RWPE1 (cell line): ENCODE results near the gene PABPC1L.
"Not testable (repeated sequence)": the region's sequence is repeated elsewhere in the genome, so short reads cannot be mapped to it uniquely, and the experiment has no call there.

Experiments
- CTCF ChIA-PET: fragments of 350-600 bp; sonication (Branson Sonifier 250); formaldehyde crosslinking; extraction: SDS; loops from one replicate; lab custom pipeline; 2021; lab: Yijun Ruan, JAX
- POLR2A ChIA-PET: fragments of 400-600 bp; formaldehyde crosslinking; extraction: SDS; loops from one replicate; lab custom pipeline; 2020; ENCODE audit warnings: antibody characterized with exemption; ENCODE audit not compliant: low non-redundant PET; lab: Yijun Ruan, JAX
- DNase-seq: peaks from one replicate; pipeline ENCODE4 v3.0.0; 2012; ENCODE audit warnings: low spot score
- H3K27ac ChIP-seq: fragments of 450-650 bp; 2 replicates; pipeline ENCODE4 v1.5.1; 2017
- CTCF ChIP-seq: fragments of 450-650 bp; conservative IDR thresholded peaks from 2 replicates; pipeline ENCODE4 v1.5.1; 2017; ENCODE audit warnings: low read depth, mild to moderate bottlenecking

Gene PABPC1L

GRCh38 chr20:44909872-44910689, at the start of gene PABPC1L:
Gene PABPC1L, plus strand, starts transcription at chr20:44910060. Its CDS starts 84 bp downstream, at chr20:44910144.
- peak within 1 kb of the TSS; percentile 64 for H3K27ac ChIP-seq
- TF ChIP-seq CTCF, result no peak
- ChIA-PET POLR2A (interaction anchor here (0.5 to 1.0 kb wide), 6 partner anchors 21 to 466 kb away, joined by 3 to 10 read pairs (median 4); no protein-coding TSS in a partner anchor), CTCF (interaction anchor here (0.5 to 1.0 kb wide), 3 partner anchors 17 to 49 kb away, joined by 3 to 6 read pairs (median 3); no protein-coding TSS in a partner anchor)
- peak; percentile 99 for DNase-seq

GRCh38 chr20:44861531-44862006, 48.3 kb upstream of the PABPC1L start:
- H3K27ac ChIP-seq, result peak overlapping the region; percentile 74
- ChIA-PET CTCF (interaction anchor here (0.6 to 1.1 kb wide), 6 partner anchors 99 to 1003 kb away, joined by 3 to 5 read pairs (median 3); no protein-coding TSS in a partner anchor), POLR2A (no interaction called here)
- no peak for TF ChIP-seq CTCF
- peak; percentile 64 for DNase-seq

GRCh38 chr20:44862286-44862685, 47.6 kb upstream of the PABPC1L start:
- DNase-seq, result no peak
- ChIA-PET CTCF (interaction anchor here (1.1 kb wide), 2 partner anchors 112 to 179 kb away, joined by 3 to 5 read pairs; no protein-coding TSS in a partner anchor), POLR2A (no interaction called here)
- H3K27ac ChIP-seq, result peak overlapping the region; percentile 74
- no peak for TF ChIP-seq CTCF

- CTCF ChIA-PET, H3K27ac ChIP-seq, POLR2A ChIA-PET, DNase-seq: not testable (repeated sequence)
These were observed 46.3 kb upstream of the PABPC1L start for GRCh38 chr20:44863365-44864084.

GRCh38 chr20:44864493-44864892, 45.4 kb upstream of the PABPC1L start:
- DNase-seq, CTCF ChIA-PET, POLR2A ChIA-PET, H3K27ac ChIP-seq: not testable (repeated sequence)

GRCh38 chr20:44866703-44867335, 43.0 kb upstream of the PABPC1L start:
- ChIA-PET CTCF (interaction anchor here (0.6 to 1.9 kb wide), 21 partner anchors 10 to 256 kb away, joined by 3 to 25 read pairs (median 4); partner anchors contain the start of gene YWHAB), POLR2A (no interaction called here)
- no peak overlapping the region for H3K27ac ChIP-seq
- no peak for DNase-seq
- no peak for TF ChIP-seq CTCF

GRCh38 chr20:44869471-44869870, 40.4 kb upstream of the PABPC1L start:
- TF ChIP-seq CTCF, result no peak
- CTCF ChIA-PET, result interaction anchor here (0.6 to 0.9 kb wide), 3 partner anchors 122 to 192 kb away, joined by 3 read pairs; no protein-coding TSS in a partner anchor
- H3K27ac ChIP-seq, result no peak overlapping the region
- POLR2A ChIA-PET, result no interaction called here
- DNase-seq, result no peak

- H3K27ac ChIP-seq, POLR2A ChIA-PET, DNase-seq: not testable (repeated sequence)
- CTCF ChIA-PET, result interaction anchor here (1.1 kb wide), 1 partner anchor 96 kb away, joined by 3 read pairs; no protein-coding TSS in a partner anchor
These were observed 27.5 kb upstream of the PABPC1L start for GRCh38 chr20:44882360-44882759.
